GM19328 (cell line): ENCODE measurements around the gene GNPDA1.

Source experiments
- ATAC-seq: cut with Tn5 transposase; IDR thresholded peaks from one replicate; pipeline ENCODE4 v1.9.1; 2021; ENCODE audit warnings: mild to moderate bottlenecking, moderate library complexity; ENCODE audit not compliant: unreplicated experiment

Gene GNPDA1

DNA sequence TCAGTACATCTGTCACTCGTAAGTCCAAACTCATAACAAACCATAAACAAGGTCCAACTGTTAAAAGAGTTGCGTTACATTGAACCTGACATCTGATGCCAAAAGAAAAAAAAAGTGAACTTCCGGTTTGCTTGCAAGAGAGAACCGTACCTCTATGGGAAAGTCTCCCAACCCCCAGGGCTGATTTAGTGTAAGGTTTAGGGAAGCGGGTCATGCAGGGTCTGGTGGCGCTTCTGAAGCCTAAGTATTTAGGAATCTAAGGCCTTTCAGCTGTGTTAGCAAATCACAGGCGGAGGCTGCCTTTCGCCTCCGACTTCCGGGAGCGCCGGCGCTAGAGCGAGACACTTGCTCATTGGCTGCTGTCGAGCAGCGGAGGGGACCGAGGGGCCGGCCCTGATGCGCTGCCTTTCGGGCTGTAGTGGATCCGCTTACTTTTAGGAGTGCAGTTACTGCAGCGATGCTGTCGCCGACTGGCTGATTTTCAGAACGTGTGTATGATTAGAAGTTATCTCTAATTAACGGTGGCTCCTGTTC is 12.0 kb upstream of the GNPDA1 start:
- ATAC-seq: peak; percentile 99

DNA sequence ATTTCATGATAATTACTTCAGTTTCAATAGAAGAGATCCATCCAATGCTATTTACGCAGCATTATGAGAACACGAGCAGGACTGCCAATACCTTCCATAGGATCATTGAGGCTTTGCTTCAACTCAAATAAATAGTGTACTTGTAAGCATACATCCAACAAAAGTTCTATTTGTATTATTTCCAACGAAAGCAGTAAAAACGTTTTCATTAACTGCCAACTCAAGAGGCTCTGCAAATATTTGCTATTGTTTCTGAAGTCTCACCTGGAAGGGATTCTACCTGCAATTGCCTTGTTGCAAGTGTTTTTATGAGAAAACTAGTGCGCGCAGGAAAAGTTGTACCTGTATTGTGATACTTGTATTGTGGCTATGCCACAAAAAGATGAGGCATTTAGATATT is 11.0 kb upstream of the GNPDA1 start:
- ATAC-seq: no peak

DNA sequence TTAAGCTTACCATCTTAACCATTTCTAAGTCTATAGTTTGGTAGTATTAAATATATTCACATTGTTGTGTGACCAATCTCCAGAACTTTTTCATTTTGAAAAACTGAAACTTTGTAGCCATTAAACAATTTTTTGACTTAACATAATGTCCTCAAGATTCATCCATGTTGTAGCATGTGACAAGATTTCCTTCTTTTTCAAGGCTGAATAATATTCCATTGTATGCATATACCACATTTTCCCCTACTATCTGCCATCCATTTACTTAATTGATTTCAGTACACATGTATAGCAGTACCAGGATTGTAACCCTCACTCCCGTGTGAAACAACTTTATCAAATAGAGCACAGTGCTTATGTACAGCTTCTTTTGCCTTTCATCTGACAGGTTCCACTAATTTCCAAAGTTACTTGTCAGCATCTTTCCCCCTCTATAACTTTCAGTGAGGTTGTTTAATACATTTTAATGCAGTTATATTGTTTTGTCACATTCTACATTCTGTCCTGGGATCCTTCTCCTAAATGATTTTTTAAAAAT is 7.4 kb upstream of the GNPDA1 start:
- no peak for ATAC-seq

DNA sequence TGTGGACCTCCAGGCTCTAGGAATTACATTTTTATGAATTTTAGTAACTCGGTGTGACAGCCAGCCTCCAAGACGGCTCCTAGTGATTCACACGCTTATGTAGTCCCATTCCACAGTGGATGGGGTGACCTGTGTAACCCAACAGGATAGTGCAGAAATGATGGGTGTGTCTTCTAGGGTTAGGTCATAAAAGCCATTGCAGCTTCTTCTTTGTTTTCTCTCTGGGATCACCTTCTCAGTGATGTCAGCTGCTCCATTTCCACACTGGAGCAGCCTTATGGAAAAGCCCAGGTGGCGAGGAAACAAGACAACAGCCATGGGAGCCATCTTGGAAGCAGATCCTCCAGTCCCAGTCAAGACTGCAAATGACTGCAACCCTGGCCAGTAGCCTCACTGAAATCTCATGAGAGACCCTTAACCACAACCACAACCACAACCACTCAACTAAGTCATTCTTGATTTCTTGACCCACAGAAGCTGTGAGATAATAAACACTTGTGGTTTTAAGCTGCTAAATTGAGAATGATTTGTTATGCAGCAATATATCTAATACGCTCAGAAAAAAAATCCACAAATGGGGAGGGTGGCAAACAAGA is 5.1 kb upstream of the GNPDA1 start:
- no peak for ATAC-seq

DNA sequence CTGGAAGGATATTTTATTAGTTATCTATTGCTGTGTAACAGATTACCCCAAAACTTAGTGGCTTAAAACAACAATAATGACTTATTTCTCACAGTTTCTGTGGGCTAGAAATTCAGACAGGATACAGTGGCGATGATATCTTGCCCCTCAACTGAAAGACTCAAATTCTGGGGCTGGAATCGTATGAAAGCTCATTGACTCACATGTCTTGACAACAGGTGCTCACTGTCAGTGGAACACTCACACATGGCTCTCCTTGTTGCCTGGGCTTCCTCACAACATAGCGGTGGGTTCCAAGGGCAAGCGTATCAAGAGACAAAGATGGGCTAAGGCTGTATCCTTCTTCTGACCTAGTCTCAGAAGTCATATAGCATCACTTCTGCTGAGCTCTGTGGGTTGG is 3.7 kb upstream of the GNPDA1 start:
- no peak for ATAC-seq

DNA sequence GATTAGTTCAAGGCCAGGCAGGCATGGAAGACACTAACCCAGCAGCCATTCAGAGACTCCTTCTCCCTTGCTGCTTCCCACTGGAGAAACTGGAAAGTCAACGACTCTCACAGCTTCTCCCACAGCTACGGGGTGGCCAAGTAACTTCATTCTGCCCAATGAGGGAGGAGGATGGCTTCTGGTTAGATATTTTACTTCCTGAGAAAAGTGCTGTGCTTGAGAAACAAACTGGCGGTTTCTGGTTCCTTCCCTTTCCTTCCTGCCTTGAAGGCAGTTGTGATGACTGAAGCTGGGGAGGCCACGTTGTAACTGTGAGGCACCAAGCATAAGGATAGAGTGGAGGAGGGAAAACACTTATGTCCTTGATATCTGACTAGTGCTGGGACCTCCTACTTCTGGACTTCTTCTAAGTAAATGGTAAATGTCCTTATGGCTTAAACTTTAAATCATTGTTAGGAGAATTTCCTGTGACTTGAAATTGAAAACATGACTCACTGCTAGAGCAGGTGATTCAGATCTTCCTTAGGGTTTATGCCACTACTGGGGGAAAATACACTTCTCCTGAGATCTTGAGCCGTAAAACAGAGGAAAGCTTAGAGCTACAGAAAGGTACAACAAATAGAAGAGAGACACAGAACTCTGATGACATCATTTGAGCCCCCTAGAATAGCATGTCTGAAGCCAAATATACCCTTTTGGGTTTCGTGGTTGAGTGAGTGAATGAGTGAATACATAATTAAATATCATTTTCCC is 3.1 kb upstream of the GNPDA1 start:
- no peak for ATAC-seq

DNA sequence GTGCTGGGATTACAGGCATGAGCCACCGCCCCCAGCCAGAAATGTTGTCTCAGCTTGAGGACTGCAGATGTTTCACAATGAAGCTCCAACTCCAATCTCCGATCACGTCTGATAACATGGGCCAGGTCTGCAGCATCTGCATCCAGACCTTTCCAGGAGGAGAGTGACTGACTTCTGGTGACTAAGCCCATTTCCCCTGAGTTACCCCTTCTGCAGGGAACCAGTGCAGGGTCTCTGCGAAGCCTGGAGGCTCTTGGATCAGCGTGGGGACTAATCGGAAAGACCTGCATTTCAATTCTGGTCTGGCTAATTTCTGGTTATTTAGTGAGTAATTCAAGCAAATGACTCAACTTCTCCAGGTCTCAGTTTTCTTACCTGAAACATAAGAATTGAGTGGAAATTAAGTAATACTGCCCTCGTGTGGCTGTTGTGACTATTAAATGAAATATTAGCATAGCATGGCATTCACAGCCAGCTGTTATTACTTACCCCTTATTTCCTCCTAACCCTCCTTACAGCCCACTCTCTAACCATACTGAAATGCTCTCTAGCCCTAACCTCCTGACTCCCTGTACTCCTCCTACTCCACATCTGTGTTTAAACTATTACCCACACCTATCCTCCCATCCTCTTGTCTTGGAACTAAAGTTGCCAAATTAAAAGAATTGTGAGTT is 2.2 kb upstream of the GNPDA1 start:
- ATAC-seq: no peak

DNA sequence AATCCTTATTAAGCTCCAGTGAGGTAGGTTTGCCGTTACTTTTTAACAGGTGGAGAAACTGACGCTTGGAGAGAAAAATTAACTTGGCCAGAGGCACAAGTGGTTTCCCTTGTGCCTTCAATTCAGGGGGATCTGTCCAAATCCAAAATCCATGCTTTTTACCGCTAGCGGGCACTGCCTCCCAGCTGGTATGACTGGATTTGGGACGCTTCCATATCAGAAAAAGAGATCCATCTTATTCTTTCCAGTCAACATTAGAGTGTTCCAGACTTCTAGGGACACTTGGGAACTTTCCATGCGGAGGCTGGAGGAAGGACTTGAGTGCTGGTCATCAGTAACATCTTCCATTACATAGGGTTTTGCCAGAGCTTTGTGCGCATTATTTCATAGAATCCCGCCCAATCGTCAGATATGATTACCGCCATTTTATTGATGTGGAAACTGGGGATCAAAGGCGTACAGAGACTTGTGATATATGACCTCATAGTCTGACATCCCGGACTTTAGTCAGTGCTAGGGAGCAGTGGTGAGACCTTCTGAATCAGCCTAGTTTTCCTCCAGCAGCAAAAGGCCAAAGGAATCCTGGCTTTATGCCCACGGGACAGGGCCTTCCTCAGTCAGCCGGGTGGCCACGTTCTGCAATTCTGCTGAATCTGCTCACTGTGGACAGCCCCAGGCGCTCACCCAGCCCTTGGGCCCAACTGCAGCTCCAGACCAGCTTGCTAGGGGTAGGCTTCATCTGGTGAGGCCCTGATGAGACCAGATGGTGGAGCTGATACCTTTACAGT is 1.1 kb upstream of the GNPDA1 start:
- no peak for ATAC-seq

DNA sequence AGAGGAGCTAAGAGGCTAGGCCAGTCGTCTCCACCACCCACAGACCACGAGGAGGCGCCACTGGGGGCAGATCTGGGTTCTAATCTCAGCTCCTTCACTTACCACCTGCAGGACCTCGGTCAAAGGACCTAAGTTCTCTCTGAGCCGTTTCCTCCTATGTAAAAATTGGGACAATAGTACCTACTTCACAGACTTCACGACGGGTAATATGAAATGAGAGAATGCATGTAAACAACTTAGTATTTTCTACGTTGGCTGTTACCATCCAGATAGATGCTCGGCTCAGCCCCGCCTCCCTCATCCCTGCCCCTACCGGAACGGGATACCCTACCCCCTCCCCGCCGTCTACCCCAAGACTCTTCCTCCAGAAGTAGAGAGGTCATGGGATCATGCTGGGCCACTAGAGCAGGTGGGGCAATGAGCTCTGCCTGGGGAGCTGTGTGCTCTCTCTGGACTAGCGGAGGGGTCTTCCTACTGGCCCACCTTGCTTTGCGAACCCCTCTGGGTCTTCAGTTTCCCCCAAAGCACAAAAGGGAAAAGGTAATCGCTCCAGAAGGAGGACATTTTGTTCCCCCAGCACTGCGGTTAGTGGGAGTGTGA is 541 bp downstream of the GNPDA1 start:
- ATAC-seq: no peak

DNA sequence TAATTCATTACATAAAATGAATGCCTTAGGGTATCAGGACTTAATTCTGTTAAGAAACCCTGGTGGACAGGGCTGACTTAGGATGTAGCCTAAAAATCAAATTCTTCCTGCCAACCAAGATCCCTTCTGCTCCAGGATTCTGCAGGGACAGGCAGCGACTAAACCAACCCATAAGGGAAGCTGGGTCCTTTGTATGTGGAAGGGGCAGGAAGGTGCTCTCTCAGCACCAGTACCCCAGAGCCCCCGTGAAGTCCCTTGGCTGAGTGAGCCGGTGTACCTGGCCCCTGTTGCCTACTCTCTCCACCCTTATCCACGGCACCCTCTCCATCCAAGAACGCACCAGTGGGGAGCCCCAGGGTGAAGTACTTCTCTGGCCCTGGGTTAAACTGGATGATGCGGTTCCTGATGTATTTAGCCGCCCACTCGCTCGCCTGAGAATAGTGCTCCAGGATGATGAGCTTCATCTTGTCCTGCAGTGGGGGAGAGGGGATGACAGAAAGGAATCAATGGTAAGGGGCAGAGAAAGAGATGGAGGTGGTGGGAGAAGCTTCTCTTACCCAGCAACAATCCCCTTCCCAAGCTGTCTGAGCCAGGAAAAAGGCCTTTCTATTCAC is 1.1 kb downstream of the GNPDA1 start:
- no peak for ATAC-seq

DNA sequence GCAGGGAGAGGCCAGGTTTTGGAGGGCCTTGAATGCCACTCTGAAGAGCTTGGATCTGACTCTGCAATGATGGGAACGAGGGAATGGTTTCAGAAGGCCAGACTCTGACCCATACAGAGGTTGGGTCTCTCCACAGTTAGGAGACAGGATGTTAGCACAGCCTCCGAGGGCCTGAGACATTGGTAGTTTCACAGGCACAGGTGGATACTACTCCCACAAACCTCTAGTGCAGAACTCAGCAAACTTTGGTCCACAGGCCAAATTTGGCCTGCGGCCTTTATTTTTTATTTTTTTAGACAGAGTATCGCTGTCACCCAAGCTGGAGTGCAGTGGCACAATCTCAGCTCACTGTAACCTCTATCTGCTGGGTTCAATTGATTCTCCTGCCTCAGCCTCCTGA is 2.9 kb downstream of the GNPDA1 start:
- ATAC-seq: no peak

DNA sequence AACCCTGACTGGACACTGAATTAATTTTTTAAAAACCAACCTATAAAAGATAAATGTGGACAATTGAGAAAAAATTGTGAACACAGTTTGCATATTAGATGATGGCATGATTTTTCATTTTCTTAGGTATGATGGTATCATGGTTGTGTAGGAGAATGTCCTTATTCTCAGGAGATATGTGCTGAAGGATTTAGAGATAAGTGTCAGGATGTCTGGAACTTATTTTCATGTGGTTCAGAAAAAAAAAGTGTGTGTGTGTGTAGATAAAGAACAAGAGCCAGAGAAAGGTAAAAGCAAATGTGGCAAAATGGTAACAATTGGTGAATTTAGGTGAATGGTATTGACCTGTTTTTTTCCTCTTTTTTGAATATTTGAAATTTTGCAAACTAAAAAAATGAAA is 4.0 kb downstream of the GNPDA1 start:
- ATAC-seq: no peak

DNA sequence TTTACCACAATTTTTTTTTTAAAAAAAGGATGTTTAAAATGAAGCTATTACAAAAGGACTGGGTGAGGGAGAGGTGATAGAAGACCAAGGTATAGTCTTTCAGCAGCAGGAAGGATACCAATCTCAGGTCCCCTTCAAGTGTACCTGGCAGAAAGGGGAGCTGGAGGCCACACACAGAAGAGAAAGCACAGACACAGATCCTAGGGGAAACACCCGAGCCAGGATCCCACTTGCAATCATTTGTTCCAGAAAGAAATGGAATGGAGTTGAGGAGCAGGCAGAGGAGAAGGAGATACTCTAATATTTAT is 5.6 kb downstream of the GNPDA1 start:
- no peak for ATAC-seq

DNA sequence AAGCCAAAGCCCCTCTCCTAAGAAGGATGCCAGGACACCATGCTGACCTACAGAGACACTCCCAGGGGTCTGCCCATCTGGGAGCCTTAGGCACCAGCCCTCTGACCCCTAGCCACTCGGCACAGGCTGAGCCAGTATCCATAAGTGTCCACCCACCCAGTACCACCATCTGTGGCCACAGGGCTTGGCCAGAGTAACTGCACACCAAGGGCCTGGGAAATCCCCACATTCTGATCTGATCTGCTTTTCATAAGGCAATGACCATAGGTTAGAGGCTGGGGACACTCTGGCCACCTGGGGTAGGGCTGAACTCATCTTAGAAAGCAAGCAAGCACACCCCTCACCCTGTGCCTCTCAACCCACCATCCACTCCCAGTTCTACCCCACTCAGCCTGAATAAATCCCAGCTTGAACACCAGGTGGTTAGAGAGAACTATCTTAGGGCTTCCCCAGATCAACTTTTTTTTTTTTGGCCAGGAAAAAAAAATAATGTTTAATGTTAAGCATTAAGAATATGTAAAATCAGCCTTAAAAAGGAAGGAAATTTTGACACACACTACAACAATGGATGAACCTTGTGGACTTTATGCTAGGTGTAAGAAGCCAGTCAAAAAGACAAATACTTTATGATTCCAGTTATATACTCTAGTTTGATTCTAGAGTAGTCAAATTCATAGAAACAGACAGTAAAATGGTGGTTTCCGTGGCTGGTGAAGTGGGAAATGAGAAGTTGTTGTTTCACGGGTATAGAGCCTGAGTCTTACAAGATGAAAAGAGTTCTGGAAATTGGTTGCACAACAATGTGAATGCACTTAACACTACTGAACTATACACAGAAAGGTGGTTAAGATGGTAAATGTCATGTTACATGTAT is 6.2 kb downstream of the GNPDA1 start:
- ATAC-seq: no peak

DNA sequence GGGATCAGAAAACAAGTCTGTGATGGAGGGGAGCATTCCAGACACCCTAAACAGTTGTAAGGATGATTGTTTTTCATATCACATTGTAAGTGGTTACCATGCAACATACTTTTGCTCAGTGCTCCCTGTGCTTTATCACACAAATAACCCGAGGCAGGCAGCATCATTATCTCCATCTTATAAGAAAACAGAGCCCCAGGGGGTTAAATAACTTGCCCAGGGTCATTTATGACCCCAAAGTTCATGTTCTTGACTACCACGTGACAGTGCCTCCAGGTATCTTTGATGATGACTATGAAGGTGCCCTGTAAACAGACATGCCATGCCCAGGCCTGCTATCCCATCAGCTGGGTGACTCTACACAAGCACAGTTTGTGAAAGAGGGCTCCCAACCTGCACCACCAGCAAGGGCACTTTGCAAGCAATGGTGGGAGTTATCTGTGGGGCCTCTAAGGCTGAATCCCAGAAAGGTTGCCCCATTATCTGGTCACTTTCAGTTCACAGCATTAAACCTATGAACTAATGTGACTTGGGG is 9.5 kb downstream of the GNPDA1 start:
- no peak for ATAC-seq

DNA sequence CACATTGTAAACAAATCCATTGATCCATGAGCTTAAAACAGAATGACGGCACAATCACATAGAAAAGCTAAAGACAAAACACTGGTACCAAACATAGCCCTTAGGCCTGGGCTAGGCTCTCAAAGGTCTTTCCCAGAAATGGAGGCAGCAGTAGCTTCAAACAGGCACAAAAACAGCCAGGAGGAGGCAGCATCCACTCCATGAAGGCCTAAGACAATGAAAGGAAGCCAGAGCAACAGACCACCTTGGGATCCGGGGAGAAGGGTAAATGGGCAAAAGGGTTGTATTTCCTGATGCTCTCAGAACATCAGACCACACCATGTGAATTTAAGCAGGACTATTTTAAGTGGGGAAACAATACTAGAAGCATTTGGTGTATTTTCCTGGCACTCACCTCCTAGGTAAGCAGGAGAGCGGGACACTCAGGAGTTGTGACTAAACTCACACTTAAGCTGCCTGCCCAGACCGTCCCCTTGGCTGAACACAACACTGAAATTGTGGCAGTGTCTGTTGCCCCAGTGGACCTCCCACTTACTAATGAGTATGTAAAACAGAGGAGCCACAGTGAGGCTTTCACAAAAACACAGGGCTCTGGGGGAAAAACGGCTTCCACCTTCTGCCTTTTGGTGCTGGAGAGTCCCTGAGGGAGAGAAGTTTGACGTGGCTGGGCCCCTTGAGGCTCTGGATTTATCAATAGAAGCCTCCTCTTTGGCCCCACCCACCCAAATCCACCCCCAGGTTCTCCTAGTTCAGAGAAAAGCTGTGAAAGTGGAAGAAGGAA is 11.9 kb downstream of the GNPDA1 start:
- no peak for ATAC-seq

DNA sequence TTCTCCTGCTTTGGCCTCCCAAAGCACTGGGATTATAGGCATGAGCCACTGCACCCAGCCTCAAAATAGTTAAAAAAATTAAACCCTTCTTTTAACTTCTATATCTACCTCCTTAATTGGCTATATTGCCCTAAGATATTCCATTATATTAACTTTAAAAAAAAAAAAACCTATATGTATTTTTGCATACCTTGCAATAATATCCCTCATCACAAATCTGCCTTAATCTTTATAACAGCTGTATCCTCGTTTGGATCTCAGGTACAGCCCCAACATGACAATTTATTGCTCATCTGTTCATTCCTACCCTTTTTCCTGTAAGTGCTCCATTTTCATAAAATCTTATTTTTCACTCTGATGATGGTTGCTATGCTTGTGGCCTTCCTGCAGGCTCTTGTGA is 12.7 kb downstream of the GNPDA1 start:
- ATAC-seq: no peak

DNA sequence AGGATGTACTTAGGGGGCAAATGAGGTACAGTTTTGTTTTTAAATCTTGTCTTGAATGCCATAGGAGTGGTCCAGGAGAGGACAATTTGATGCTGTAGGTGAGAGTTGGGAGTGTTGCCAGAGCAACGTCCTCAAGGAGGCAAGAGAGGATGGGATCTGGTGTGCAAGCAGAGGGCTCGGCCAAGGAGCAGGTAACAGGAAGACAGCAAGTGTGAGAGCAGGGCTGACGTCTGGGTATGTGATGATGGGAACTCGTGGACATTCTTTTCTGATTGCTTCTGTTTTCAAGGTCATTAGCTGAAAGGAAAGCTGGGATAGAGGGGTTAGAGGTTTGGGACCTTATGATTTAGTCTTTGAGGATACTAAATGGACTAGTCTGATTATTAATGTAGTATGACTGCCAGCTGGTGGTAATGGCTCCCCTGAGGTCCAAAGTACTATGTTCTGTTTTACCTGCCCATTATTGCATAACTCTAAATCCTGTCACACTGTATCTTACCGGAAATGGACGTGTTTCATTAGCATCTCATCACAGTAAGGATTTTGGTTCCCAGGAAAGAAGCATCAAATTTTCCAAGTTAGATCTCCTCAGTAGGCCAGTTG is 15.4 kb downstream of the GNPDA1 start:
- no peak for ATAC-seq
